Measurements from ENCODE around the gene SH3RF3.

SH3RF3 gene

DNA sequence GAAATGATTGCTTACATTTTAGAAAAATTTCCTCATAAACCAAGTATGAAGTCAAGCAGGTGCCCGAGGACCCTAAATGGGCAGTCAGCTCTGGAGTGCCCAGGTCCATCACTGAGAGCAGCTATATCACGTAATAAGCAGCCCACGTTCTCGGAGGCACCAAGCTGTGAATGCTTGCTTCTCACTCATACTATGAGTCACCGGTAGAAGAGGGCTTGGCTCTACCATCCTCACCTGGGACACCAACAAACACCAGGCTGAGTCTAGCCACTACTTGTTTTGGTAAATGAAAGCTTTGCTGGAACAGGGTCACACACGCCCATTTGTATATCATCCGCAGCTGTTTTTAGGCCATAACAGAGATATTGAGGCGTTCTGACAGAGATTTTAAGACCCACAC, 277.3 kb downstream of the SH3RF3 start:
- no peak for DNase-seq

DNA sequence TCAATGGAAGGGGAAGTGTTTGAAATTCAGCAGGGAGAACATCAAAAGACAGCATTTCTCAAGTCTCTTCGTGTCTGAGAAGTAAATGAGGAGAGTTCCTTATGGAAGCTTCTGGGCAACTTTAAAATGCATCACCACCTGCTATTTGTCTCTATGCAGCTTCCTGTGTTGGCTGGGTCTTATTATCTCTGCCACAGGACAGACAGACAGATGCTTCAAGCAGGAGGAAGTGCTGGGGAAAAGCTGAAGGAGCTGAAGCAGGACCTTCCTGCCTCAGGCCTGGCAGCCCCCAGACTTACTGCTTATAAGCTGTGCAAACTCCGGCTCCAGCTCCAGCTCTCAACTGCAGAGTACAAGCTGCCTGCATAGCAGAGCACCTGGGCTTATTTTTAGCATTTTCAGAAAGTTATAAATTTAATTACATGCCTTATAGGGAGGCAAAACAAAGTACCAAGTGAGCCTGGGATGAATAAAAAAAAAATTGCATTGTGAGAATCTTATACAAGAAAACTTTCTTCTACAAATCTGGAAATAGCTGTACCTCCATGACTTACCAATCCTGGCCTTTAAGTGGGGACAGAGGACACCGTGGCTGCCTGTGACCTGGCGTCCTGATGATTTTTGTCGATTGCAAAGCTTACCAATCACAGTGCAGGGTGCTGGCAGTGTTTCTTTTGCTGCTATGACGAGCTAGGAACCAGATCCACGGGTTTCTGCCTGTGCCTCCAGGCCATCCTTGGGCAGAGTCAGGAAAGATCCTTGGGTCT, 278.5 kb downstream of the SH3RF3 start:
- DNase-seq, result no peak

DNA sequence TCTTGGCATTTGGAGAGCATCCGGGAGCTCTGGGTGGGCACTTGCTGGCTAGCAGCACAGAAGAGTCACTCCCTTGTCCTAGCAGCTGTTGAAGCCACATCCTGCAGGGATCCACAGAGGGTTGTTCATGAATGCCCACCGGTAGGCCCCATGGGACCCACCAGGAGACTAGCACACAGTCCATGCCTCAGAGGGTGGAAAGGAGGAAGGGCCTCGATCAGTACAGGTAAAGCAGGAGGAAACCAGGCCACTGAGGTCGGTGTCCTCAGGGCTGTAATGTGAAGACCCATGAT, 279.0 kb downstream of the SH3RF3 start:
- no peak for DNase-seq

DNA sequence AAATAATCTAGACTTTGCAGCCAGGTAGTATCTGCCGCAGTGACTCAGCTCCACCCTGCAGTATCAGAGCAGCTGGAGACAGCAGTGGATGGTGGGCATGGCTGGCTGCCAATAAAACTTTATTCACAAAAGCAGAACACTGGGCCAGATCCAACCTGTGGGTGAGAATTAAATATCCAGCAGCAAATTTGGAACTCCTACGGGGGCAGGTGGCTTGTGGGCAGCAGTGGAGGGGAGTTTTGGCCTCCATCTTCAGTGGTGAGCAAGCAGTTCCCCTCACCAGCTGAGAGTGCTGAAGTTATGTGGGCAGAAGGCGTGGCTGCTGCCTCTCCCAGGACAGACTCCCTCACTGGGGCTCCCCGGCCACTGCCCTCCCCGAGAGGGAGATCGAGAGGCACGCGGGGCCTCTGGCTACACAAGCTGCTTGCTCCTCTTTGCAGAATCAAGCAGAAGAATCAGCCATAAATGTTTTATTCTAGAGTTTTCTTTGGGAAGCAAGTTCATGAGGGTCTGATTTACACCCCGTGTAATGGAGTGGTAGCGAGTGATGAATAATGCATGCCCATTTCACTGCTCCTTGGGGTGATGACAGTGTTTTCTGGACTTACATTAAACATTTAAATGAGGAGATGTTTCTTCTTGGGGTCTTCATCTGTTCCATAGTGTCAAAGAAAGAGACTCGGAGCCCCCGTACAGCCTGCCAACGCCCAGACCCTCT, 280.5 kb downstream of the SH3RF3 start:
- DNase-seq, result no peak

- no peak for DNase-seq
Observed at GRCh38 chr2:109410039-109410815, 281.2 kb downstream of the SH3RF3 start.

DNA sequence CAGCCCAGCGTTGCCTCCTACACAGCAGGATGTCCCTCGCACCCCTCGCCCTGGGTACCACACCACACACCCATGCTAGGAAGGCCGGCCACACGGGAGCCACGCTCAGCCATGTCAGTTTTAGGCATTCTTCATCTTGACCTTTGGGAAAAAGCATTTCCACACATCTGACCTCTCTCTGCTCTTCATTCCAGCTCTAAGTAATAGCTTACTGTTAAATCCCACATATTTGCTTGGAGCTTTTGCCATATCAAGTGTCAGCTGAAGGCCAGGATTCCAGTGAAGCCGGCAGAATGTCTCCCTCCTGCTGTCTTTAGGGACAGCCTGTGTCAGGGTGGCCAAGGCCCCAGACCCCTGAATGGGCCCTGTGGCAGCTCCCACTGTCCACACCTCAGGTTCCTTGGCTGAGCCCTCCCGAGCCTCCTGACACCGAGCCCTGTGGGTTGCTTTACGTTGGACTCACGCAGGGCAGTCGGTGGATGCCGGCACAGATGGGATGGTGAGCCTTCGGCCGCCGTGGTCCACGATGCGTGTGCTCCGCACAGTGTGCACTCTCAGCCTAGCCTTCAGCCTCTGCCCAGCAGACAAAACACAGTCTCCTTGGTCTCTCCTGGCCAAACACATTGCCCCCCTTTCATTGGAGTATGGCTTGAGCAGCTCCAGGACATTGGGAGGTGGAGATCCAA, 282.8 kb downstream of the SH3RF3 start:
- DNase-seq, result no peak

GRCh38 chr2:109415581-109416013, 286.6 kb downstream of the SH3RF3 start:
- DNase-seq, result no peak

DNA sequence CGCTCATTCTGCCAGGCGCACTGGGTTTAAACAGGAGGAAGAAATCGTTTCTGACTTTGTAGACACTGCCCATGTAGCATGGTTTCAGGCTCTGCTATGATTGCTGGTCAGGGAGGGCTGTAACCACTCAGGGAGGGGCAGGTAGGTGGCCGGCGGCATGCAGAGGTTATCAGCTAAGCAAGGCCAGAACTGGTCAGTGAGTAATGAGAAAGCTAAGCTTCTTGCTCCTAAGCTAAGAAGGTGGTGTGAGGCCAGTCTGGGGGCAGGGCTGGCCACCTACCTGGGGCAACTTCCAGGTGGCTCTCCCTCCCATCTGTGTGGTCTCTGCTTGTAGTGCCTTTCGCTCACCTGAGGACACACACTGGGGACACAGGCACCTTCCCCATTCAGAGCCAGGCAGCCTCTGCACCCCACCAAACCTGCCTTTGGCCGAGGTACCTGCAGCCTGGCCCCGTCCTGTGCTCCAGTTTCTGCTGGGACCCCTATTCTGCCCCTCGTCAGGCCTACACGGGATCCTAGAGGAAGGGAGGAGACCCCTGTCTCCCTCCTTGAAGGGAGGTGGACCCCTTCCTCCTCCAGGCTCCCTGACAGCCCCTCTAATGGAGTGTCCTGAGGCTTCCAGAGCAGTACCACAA, 288.8 kb downstream of the SH3RF3 start:
- DNase-seq, result no peak

GRCh38 chr2:109418716-109419115, 289.7 kb downstream of the SH3RF3 start:
- DNase-seq, result no peak

DNA sequence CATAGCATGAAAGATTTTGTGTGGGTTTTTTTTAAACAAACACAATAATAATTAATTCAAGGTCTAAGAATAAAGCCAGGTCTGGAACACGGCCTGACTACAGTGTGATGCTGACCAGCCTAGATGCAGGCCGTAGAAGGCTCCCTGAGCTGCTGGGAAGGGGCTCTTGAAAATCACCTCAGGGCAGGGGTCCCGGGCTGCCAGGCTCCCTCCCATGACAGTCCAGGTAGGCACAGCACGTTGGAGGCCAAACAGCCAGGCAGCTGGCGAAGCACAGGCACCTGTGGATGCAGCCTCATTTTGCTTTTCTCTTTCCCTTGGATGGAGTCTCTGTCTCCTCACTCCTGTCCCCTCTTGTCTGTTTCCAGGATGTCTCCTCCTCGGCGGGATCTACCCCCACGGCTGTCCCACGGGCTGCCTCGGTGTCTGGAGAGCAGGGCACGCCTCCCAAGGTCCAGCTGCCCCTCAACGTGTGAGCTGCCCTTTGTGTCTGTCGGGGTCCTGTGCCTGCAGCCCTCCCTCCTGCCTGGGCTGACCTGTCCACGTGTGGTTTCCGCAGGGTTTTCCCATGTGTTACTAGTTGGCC, 290.3 kb downstream of the SH3RF3 start:
- DNase-seq, result no peak

DNA sequence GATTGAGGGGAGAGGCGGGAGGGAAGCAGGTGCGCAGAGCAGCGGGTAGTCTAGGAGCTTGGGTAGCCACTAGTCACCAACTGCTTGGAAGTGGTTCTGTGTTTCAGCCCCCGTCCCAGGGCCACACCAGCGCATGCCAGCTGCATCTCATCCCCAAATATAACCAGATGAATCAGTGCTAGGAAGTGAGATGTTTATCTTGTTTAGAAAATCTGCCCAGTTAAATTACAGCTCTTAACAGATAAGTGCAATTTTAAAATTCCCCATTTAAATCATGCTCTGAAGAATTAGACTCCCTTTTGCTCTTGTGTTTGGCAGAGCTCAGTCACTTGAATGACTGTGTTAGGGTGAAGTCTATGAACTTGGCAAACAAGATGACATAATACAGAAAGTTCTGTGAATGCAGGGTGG, 291.0 kb downstream of the SH3RF3 start:
- no peak for DNase-seq

DNA sequence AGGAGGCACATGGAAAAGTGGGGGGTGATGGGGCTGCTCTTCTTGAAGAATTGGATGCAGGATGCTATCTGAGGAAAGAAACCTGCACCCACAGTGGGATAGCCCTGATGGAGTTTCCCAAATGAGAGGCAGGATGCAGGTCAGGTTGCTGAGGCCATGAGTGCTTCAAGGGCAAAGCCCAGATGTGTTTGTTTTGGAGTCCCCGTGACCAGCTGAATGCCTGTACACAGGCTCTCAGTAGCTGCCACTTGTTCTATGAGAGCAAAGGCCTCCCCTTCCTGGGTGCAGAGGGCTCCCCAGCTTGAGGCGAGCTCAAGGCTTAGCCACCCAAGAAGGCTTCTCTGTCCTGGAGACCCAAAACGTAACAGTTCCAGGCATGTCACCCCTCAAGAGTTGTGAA, 292.1 kb downstream of the SH3RF3 start:
- DNase-seq, result no peak

- DNase-seq, result no peak
Observed at GRCh38 chr2:109421642-109422041, 292.6 kb downstream of the SH3RF3 start.

DNA sequence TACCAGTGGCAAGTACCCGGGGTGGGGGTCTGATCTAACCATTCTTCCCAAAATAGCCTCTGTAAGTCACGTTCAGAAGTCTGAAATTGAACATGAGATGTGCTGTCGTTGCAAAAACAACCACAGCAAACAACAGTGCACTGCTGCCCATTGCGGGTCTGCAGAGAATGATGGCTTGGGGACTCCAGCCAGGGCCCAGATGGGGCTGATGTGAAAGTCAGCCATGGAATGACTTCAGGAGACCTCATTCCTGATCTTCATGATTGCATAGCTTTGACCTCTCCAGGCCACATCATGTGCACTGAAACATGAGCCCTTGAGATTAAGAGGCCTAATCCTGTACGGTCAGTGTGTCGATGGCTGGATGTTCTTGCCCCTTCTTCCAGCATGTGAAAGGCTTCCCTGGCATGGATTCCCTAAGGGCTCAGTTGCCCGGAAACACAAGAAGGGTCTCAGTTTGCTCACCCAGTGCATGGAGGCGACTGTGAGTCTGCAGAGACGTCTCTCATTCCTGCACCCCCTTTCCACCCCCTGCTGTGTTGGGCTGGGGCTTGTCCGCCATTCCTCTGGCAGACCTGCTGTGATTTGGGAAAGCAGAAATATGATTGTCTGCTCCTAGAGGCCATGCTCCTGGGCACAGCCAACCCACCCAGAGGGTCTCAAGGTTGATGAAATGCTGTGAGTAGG, 293.2 kb downstream of the SH3RF3 start:
- no peak for DNase-seq

DNA sequence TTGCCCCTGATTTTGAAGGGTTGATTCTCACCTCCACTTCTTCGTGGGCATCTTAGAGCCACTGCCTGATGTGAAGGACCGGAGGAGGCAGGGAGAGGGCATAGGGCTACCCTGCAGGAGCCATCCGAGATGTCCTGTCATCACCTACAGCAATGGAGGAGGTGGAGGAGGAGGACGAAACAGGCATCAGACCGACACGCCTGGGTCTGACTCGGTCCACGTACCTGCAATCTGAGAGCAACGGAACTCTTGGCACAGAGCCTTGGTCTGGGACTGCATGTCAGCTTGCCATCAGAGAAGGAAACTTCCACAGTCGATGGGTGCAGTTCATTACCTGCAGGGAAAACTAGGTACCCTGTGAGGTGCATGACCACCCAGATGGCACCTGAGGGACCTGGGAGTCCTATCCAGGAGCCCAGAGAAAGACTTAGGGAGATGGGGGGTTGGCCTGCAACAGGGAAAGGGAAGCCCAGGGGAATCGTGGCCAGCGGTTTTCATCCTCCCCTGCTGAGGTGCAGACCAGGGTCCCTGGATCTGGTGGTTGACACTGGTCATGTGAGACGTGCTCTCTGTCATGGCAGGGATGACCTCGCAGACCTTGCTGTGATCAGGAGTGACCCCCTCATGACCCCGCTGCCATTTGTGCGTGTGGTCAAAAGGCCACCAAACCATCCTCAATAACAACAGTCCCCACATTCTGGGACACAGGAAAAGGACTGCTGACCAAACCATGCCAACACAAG, 293.9 kb downstream of the SH3RF3 start:
- no peak for DNase-seq

- DNase-seq, result no peak
Observed at GRCh38 chr2:109423556-109424359, 294.8 kb downstream of the SH3RF3 start.

GRCh38 chr2:109425411-109425810, 296.4 kb downstream of the SH3RF3 start:
- no peak for DNase-seq

GRCh38 chr2:109427661-109428091, 298.7 kb downstream of the SH3RF3 start:
- no peak for DNase-seq

DNA sequence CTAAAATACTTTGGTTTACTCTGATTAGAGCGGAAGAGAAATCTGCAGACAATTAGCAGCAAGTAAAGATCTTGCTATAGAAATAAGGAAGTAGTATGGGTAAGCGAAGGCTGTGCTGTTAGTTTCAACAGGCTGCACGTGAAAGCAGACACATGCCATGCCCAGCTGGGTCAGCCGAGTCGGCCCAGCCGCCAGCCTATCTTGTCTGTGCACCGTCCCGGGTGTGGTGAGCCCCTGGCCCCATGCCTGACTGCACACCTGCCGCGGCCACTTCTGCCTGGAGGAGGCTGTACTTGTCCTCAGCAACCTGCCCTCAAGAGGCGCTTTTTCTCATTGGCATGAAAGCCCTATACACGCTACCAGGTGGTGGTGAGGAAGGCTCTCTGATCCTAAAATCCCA, 299.3 kb downstream of the SH3RF3 start:
- no peak for DNase-seq
